Esophagus mucosa (tissue), 1 donor: ENCODE measurements around the gene AGRP. TPM values are rescaled to one million over a fixed set of nuclear protein-coding genes. Genes with fewer than 3 reads are reported as not detected.
A peak's percentile ranks its signal among the peaks of the same experiment; 100 is the strongest.
"Not testable (repeated sequence)": the region's sequence is repeated elsewhere in the genome, so short reads cannot be mapped to it uniquely, and the experiment has no call there.

ENCODE experiments used
- ATAC-seq: fragments of 200-7000 bp; cut with Tn5 transposase; one replicate; pipeline ENCODE4 v1.9.1; 2020
- total RNA-seq: library from RNA; stranded (reverse); gene quantifications from one replicate; pipeline ENCODE4 v1.2.4, GENCODE V29; 2023
- donor health status: DM: yes; HTN: yes; CAD: no.

Gene AGRP, protein sequence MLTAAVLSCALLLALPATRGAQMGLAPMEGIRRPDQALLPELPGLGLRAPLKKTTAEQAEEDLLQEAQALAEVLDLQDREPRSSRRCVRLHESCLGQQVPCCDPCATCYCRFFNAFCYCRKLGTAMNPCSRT
- total RNA-seq, result not detected

DNA sequence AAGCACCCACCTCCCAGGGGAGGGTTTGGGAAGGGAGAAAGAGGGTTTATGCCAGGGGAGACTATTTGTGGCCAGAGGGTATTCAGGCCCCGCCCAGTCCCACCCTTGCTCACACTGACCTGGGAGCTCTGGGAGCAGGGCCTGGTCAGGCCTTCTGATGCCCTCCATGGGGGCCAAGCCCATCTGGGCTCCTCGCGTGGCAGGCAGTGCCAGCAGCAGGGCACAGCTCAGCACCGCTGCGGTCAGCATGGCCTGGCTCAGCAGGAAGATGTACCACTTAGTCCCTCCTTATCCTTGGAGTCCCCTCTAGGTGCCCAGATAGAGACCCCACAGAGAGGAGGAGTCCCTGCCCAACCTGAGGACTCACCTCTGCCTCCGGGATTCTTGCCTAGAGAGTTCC, at the start of gene AGRP:
TSS of gene AGRP (minus strand) at position 398 of the 400 bp plus-strand sequence. CDS start at position 249, 149 bp downstream.
- ATAC-seq, result no peak

GRCh38 chr16:67531247-67531646, 47.9 kb upstream of the AGRP start:
- no peak for ATAC-seq

DNA sequence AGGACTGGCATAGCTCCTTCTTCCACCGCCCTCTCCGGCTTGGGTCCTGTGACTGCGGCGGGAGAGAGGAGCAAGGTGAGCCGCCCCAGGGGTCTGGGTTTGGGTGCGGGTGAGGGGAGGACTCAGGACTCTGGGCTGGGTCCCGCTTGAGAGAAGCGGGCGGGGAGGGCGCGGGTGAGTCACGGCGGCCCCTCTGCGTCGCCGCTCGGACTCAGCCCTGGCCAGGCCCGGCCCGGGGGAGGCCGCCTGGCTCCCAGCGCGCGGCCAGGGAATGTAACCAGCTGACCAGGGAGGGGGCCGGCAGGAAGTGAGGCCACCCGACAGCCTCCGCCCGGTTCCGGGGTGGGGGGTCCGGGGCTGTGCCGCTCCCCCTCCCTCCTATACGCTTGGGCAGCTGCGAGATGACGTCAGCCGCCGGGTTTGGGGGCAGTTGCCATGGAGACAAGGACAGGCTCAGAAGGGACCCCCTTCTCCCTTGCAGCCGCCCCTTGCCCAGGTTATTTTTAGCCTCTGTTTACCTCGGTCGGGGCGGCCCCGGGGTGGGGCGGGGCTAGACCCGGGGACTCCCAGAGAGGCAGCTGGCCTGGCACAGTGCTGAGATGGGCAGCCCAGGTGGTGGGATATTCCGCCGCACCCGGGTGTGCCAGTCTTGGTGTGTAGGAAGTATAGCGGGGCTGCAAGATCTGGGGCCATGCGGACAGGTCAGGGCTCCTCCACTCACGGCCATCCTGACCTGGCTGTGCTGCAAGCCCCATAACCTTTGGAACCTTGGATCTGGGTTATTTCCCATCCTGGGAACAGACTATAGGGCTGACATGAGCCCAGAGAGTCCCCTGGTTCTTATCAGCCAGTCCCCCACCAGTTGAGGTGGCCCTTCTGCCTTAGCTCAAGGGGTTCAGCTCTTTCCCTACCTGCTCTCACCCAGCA, 46.9 kb upstream of the AGRP start:
- peak; percentile 38 for ATAC-seq

DNA sequence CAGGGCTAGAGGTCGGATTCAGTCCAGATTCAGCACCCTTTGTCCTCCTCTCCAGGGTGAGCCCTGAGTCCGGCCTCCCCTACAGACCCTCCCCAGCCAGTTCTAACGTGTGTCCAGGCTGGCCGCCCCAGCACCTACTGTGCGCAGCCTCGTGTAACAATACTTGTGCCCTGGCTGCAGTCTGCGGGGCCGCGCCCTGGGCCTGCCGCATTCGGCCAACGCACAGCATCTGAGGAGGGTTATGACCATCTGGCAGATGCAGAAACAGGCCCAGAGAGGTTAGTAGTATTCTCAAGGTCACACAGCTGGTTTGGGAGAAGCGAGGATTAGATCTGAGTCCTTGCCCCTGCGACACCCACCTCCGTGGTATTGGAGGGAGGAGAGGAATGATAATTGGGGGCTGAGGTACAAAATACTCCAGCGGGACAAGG, 46.2 kb upstream of the AGRP start:
- ATAC-seq, result peak; percentile 12

DNA sequence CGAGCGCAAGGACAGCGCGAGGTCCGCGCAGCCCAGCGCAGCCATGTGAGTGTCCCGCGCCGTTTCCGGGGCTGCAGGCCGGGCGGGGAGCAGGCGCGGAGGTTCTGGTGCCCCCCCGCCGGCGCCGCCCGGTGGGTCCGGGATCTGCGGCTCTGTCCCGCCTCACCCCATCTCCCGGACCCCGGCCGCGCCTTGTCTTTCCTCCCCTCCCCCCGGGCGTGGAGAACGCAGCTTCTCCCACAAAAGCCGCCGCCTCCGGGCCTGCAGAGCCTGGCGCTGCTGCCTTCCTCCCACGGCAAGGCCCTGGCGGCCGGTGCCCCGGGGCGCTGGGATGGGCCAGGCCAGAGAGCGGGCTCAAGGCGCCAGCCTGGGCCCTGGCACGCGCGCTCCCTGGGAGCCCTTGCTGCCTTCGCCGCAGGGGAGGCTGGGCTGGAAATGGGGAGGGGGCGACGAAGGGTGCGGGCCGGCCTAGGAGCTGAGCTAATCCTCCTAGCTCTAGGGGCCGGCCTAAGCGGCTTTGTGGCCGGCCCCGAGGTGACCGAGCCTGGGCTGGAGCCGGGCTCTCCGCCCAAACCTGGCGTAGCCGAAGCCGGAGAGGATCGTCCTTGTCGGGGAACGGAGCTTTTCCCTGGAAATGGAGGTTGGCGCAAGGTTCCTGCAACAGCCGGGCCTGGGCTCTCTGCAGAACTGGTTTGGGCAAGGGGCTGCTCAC, 45.7 kb upstream of the AGRP start:
- peak; percentile 33 for ATAC-seq

GRCh38 chr16:67528222-67528869, 45.0 kb upstream of the AGRP start, which contains the start of gene RIPOR1:
TSS of gene RIPOR1 (plus strand) at chr16:67528829. CDS start at chr16:67538447, 9,618 bp downstream.
- ATAC-seq, result peak; percentile 8

DNA sequence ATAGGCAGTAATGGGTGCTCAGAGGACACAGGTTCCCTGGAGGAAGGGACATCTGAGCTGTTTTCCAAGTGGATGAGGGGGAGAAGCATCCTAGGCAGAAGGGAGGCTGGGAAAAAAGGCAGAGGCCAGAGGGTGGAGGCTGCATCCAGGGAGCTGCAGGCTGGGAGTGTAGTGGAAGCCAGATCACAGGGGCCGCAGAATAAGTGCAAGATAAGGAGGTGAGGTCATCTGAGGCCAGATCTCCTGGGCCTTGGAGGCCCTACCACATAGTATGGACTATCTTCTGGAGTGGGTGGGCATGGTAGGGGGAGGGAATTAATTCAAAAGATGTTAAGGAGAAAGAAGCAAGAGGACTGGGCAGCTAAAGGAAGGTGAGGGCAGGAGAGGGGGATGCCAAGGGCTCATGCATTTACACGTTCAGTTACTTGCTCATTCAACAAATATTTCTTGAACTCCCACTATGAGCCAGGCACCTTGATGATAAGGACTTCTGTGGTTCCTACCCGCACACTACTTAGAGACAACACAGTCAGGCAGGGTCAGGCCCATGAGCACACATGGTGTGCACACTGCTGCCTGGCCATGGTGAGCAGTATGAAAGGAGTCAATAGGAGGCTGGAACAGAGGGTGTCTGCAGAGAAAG, 42.9 kb upstream of the AGRP start:
- ATAC-seq, result no peak

GRCh38 chr16:67525176-67525860, 42.0 kb upstream of the AGRP start:
- no peak for ATAC-seq

DNA sequence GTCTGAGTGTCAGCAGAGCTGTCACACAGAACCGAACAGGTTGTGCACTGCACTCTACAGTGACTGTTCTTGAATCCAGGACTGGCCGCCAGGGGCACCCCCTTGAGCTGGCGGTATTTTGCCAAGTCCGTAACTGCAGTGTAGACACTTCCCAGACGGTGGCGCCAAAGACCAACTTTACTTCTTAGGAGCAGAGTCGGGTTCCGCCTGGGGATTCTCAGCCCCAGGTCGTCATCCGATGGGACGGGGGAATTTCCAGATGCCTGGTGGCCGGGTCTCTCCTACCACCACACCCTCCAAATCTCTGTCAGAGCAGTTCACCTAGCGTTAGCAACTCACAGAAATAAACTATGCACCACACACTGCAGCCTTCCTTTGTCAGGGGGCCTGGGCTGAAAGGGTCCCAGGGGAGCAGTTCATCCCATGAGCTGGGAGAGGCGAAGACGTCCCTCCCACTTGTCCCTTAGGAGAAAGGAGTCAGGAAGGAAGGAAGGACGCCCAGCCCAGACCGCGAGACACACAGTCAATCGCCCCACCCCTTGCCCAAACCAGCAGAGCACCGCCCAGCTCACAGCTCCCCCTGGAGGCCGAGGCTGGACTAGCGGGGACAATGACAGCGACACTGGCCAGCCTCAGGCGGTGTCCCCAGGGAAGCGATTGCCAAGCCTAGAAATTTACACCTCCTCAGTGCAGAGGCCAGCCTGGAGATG, 37.9 kb upstream of the AGRP start:
- peak; percentile 91 for ATAC-seq

DNA sequence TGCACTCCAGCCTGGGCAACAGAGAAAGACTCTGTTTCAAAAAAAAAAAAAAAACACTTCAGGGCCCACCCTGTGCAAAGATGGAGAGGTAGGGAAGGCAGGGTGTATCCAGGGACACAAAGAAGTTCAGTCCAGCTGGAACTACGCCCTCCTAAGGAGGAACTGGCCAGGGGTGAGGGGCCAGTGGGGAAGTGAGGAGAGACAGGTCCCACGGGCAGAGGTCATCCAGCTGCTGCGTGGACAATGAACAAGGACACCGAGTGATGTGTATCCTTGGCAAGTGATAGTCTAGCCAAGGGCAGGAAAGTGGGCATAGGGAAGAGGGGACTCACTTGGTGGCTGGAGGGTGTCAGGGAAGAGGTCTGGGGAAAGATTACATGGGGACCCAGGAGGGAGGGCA, 35.9 kb upstream of the AGRP start:
- no peak for ATAC-seq

DNA sequence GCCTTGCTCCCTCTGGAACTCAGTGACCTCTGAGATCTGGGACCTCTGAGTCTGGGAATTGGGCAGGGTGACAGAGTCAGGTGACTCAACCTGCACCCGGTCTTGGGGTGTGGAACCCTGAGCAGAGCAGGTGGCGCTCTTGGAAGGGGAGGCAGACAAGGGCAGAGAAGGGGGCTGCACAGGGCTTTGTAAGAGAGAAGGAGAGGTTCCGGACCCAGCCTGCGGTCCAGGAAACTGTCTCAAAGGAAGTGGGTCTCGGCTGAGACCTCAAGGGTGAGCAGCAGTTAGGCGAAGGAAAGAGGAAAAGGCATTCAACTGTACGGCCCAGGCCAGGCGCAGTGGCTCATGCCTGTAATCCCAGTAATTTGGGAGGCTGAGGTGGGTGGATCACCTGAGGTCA, 35.3 kb upstream of the AGRP start:
- no peak for ATAC-seq

DNA sequence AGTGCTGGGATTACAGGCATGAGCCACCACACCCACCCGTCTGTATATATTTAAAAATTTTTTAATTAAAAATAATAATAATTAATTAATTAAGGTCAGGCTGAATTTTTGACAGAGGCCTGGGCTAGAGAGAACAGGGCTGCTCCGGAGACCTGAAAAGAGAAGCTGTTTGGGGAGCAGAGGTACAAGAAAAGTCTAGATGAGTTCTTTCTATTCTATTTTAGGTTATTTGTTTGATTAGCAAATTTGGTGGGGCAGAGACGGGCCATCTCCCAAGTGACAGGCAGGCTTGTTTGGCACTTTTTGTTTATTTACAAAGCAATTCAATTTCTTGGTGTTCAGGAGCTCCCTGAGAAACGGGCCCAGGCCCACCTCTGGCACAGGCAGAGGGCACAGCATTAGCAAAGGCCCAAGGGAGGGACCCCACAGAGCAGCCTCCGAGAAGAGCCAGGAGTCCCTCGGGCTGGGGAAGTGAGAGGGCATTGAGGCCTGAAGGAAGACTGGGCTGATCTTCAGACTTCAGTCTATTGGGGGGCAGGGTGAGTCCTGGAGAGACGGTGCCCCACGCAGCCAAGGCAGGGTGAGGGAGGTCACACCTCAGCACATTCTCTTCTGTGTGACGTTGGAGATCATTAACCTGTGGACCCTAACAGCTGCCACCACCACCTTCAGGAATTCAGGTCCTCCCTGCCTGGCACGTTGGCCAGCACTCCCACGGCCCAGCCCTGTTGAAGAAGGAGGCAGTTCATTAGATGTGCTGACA, 34.5 kb upstream of the AGRP start:
- ATAC-seq, result no peak

GRCh38 chr16:67517155-67517445, 33.8 kb upstream of the AGRP start:
- no peak for ATAC-seq

DNA sequence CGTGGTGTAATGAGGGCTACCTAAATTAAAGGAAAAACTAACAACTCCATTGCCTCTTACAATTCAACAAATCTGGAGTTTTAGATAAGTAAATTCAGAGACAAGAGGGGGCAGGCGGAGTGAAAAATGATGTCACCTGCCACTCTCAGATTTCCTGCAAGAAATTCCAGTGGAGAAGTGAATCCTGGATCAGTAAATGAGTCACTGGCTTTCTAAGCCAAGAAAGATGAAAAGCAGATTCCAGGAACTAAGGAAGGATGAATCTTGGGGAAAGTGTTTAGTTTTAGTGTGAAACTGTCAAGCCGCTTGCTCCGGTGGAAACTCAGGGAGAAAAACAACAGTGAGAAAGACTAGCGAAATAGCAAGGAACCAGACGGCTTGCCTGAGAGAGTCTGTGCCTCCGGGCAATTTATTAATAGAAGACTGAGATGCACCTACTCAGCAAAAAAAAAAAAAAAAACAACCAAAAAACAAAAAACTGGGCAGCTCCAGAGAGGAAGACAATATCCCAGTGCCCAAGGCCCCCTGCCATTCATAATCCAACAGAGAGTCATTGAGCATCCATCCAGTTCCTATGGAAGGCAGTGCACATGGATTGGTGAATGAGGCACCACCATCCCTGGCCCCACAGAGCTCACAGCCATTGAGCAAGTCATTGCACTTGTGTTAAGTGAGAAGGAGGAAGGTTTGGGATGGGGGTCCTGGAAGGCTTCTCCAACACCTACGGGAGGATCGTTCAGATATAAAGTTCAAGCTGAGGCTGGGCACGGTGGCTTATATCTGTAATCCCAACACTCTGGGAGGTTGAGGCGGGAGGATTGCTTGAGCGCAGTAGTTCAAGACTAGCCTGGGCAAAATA, 33.2 kb upstream of the AGRP start:
- ATAC-seq, result no peak

- ATAC-seq, result peak; percentile 68
These were observed 31.1 kb upstream of the AGRP start for GRCh38 chr16:67514382-67514828.

GRCh38 chr16:67513892-67514291, 30.5 kb upstream of the AGRP start:
- ATAC-seq, result not testable (repeated sequence)

DNA sequence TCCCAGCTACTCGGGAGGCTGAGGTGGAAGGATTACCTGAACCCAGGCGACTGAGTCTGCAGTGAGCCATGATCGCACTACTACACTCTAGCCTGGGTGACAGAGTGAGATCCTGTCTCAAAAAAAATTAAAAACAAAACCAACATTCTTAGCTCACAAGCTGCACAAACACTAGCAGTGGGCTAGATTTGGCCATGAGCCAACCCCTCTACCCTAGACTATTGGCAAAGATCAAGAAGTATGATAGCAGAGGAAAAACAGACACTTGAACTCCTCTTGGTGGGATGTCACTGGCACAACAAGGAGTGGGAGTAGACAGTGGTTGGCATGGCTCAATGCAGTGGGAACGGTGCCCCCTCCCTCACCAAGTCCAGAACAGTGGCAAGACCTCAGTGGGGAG, 25.7 kb upstream of the AGRP start:
- no peak for ATAC-seq

- no peak for ATAC-seq
These were observed 23.1 kb upstream of the AGRP start for GRCh38 chr16:67506468-67506867.
